K562 (cell line): ENCODE data around the gene TMEM178A. TPM values are rescaled to one million over a fixed set of nuclear protein-coding genes. Genes with fewer than 3 reads are reported as not detected.

Source experiments
- ATAC-seq: fragments of 200-7000 bp; cut with Tn5 transposase; 3 replicates; pipeline ENCODE4 v1.9.1; 2020; ENCODE audit warnings: moderate library complexity
- BruUV-seq: library from RNA; stranded (reverse); fragments of 400-500 nt; replicated peaks from 2 replicates; lab custom pipeline; 2021; lab: Mats Ljungman, UMichigan
- CTCF ChIA-PET: fragments of 300-600 bp; formaldehyde crosslinking; extraction: SDS; loops from one replicate; lab custom pipeline; 2021; ENCODE audit warnings: low intra/inter-chr PET ratio; lab: Yijun Ruan, JAX
- POLR2A ChIA-PET: fragments of 300-600, 350-650 bp; sonication (Branson Sonifier 250); formaldehyde crosslinking; extraction: SDS; loops from one replicate; lab custom pipeline; 2021; ENCODE audit warnings: antibody characterized with exemption, inconsistent platforms; lab: Yijun Ruan, JAX
- DNase-seq, 4 experiments: peaks; one replicate each; pipeline versions ENCODE4 v3.0.0 to v3.0.0-alpha.2; 2011 to 2018; ENCODE audit warnings: low spot score in 3 of 4, mixed read lengths in 3 of 4; ENCODE audit errors: extremely low read depth in 1 of 4
- FAIRE-seq: peaks from 2 replicates; lab custom pipeline; 2011; peaks lifted over from hg19 to GRCh38; lab: Jason Lieb, UNC
- H2AFZ ChIP-seq: 2 replicates; pipeline ENCODE4 v1.6.0; 2011; ENCODE audit warnings: low read depth, low read length, control low read depth, inconsistent platforms
- H3K27ac ChIP-seq: fragments of 200-600 bp; 3 replicates; pipeline ENCODE4 v1.8.0; 2011; ENCODE audit warnings: low read depth, mild to moderate bottlenecking, control low read depth, inconsistent platforms, low read length, moderate library complexity, mixed read lengths; ENCODE audit errors: extremely low read depth
- H3K27me3 ChIP-seq, 2 experiments: fragments of 300-600 bp in 1 of 2; 2 replicates in 1 of 2; 3 replicates in 1 of 2; pipeline versions ENCODE4 v1.6.0 to v1.8.0; 2011; ENCODE audit warnings: inconsistent platforms in 2 of 2, low read length in 2 of 2, mild to moderate bottlenecking in 1 of 2, mixed read lengths in 1 of 2, moderate library complexity in 1 of 2; ENCODE audit not compliant: control insufficient read depth in 2 of 2, insufficient read depth in 2 of 2
- H3K36me3 ChIP-seq: fragments of 300-600 bp; 3 replicates; pipeline ENCODE4 v1.8.0; 2011; ENCODE audit warnings: mild to moderate bottlenecking, low read length, inconsistent platforms; ENCODE audit not compliant: control insufficient read depth, insufficient read depth
- H3K4me1 ChIP-seq, 2 experiments: fragments of 200-600 bp in 1 of 2; replicated peaks in 1 of 2; 2 replicates in 1 of 2; 3 replicates in 1 of 2; pipeline versions ENCODE4 v1.5.1 to v1.8.0; 2011; ENCODE audit warnings: inconsistent platforms in 2 of 2, low read length in 2 of 2, mild to moderate bottlenecking in 1 of 2, mixed read lengths in 1 of 2, moderate library complexity in 1 of 2; ENCODE audit not compliant: control insufficient read depth in 2 of 2, insufficient read depth in 2 of 2
- H3K4me2 ChIP-seq: 2 replicates; pipeline ENCODE4 v1.6.1; 2011; ENCODE audit warnings: low read length, control low read depth, inconsistent platforms, mixed read lengths; ENCODE audit not compliant: insufficient read depth
- H3K4me3 ChIP-seq: fragments of 200-600 bp; sonication (generic), shearing (Covaris generic); 2 replicates; pipeline ENCODE4 v1.5.1; 2016; ENCODE audit warnings: control low read depth, inconsistent platforms
- H3K79me2 ChIP-seq: fragments of 200-600 bp; 3 replicates; pipeline ENCODE4 v1.8.0; 2011; ENCODE audit warnings: low read length, inconsistent platforms; ENCODE audit not compliant: control insufficient read depth, insufficient read depth
- H3K9ac ChIP-seq, 2 experiments: 2 replicates each; pipeline versions ENCODE4 v1.6.0 to v1.6.1; 2011; ENCODE audit warnings: low read depth in 2 of 2, low read length in 2 of 2, control low read depth in 1 of 2, inconsistent platforms in 1 of 2, mild to moderate bottlenecking in 1 of 2, mixed read lengths in 1 of 2; ENCODE audit not compliant: insufficient read depth in 1 of 2
- H3K9me1 ChIP-seq: one replicate; pipeline ENCODE4 v1.6.0; 2011; ENCODE audit warnings: inconsistent platforms, mild to moderate bottlenecking, low read length, moderate library complexity; ENCODE audit not compliant: control insufficient read depth, insufficient read depth
- H3K9me3 ChIP-seq: replicated peaks from 2 replicates; pipeline ENCODE4 v1.5.1; 2011; ENCODE audit warnings: low read depth, low read length, inconsistent platforms; ENCODE audit not compliant: control insufficient read depth, insufficient read depth
- H4K20me1 ChIP-seq: replicated peaks from 2 replicates; pipeline ENCODE4 v1.6.1; 2011; ENCODE audit warnings: low read length, inconsistent platforms, mixed read lengths; ENCODE audit not compliant: control insufficient read depth, insufficient read depth
- ATF1 ChIP-seq, 2 experiments: fragments of 450-650 bp in 1 of 2; IDR thresholded peaks; 2 replicates each; pipeline ENCODE4 v1.6.1; 2016; ENCODE audit warnings: missing compliant biosample characterization in 1 of 2, missing genetic modification characterization in 1 of 2
- BACH1 ChIP-seq: fragments of 200-800 bp; sonication (Bioruptor generic); IDR thresholded peaks from 2 replicates; pipeline ENCODE4 v1.6.1; 2016; ENCODE audit warnings: missing genetic modification characterization, missing compliant biosample characterization
- BRD4 ChIP-seq: fragments of 200-600 bp; sonication (generic); IDR thresholded peaks from 2 replicates; pipeline ENCODE4 v1.6.1; 2017; ENCODE audit warnings: inconsistent platforms
- EP400 ChIP-seq: fragments of 450-650 bp; IDR thresholded peaks from 2 replicates; pipeline ENCODE4 v1.6.1; 2017; ENCODE audit warnings: antibody characterized with exemption, mild to moderate bottlenecking, moderate library complexity
- KAT2B ChIP-seq: IDR thresholded peaks from one replicate; pipeline ENCODE4 v1.6.1; 2012; ENCODE audit warnings: low read depth, mild to moderate bottlenecking, control low read depth, inconsistent platforms, low read length, moderate library complexity
- MAFF ChIP-seq: IDR thresholded peaks from 2 replicates; pipeline ENCODE4 v1.6.1; 2012; ENCODE audit warnings: low read length, improper control_type of control experiment
- RBM15 ChIP-seq: fragments of 200-400 bp; formaldehyde crosslinking; IDR thresholded peaks from 2 replicates; pipeline ENCODE4 v1.6.1; 2018; ENCODE audit warnings: mild to moderate bottlenecking, low read length, moderate library complexity; ENCODE audit not compliant: insufficient read depth
- SOX6 ChIP-seq: fragments of 450-650 bp; IDR thresholded peaks from 2 replicates; pipeline ENCODE4 v1.6.1; 2014; ENCODE audit warnings: mild to moderate bottlenecking
- SREBF2 ChIP-seq: sonication (generic); formaldehyde crosslinking; IDR thresholded peaks from 2 replicates; pipeline ENCODE4 v1.4.0; 2020; ENCODE audit warnings: mild to moderate bottlenecking, missing genetic modification reagents
- TGIF2 ChIP-seq: sonication (generic); formaldehyde crosslinking; IDR thresholded peaks from 2 replicates; pipeline ENCODE4 v1.8.1; 2022; ENCODE audit warnings: mild to moderate bottlenecking, missing genetic modification reagents, moderate library complexity
- ZNF12 ChIP-seq: sonication (generic); formaldehyde crosslinking; IDR thresholded peaks from 2 replicates; pipeline ENCODE4 v1.4.0; 2020; ENCODE audit warnings: mild to moderate bottlenecking, missing genetic modification reagents
- ZNF717 ChIP-seq: fragments of 250-450 bp; sonication (Bioruptor Pico); IDR thresholded peaks from 2 replicates; pipeline ENCODE4 v1.5.0; 2021
- WGBS: fragments of 100-300 bp; shearing (Covaris generic); methylation state at CpG from one replicate; pipeline ENCODE4 v1.1.6; 2016; ENCODE audit warnings: low coverage, mixed read lengths; ENCODE audit not compliant: insufficient coverage; ENCODE audit errors: missing lambda C conversion rate; 5-methylcytosine and 5-hydroxymethylcytosine counted together
- in situ Hi-C: fragments of 300-500 bp; cut with MboI; formaldehyde crosslinking; loops from 4 replicates; pipeline ENCODE4 v1.15.0; 2018; ENCODE audit warnings: inconsistent platforms, mixed read lengths
- intact Hi-C: fragments of 100-400 bp; cut with micrococcal nuclease; formaldehyde crosslinking; loops from 2 replicates; pipeline ENCODE4 v1.14.2; 2022
- polyA plus RNA-seq, 8 experiments: library from polyadenylated mRNA; depleted of rRNA in 4 of 8; stranded (reverse) in 5 of 8; unstranded in 3 of 8; fragments of >200 nt; fragmentation: Nextera tagmentation in 2 of 8; fragmentation: Illumina TruSeq in 1 of 8; extraction: Ambion mirVana in 2 of 8; extraction: Trizol in 1 of 8; gene quantifications; 2 replicates each; pipeline versions ENCODE4 v1.2.1 to v1.2.3, GENCODE V29; 2011 to 2014; ENCODE audit warnings: inconsistent platforms in 1 of 8, missing spikeins in 1 of 8
- total RNA-seq, 7 experiments: library from RNA; depleted of rRNA in 6 of 7; stranded (reverse); fragments of >200 nt in 6 of 7; fragmentation: Illumina TruSeq in 2 of 7; extraction: Trizol in 2 of 7; gene quantifications; 2 replicates each; pipeline versions ENCODE4 v1.2.1 to v1.2.3, GENCODE V29; 2011 to 2021; ENCODE audit warnings: low replicate concordance in 1 of 7

TMEM178A gene
- total and polyA plus RNA-seq, 9 of the 15 experiments (the other 6 are each of a cell fraction or from before 2014, with no cell fraction given) = 0.04 to 0.17 TPM; not detected in 7

DNA sequence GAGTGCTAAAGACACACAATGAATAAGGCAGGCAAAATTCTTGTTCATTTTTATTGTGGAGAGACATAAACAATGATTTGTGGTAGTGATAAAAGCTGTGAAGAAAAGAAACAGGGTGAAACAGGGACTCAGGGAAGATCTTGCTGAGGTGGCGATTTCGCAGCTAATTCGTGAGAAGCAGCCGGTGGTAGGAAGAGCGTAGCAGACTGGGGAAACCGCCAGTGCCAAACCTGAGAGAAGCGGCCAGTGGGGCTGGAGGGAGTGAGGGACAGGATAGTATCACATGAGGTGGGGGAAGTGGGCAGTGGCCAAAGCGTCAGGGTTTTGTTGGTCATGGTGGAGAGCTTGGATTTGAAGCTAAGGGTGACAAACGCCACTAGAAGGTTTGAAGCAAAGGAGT, 42.3 kb downstream of the TMEM178A start (continued):
- TF ChIP-seq KAT2B = no peak

DNA sequence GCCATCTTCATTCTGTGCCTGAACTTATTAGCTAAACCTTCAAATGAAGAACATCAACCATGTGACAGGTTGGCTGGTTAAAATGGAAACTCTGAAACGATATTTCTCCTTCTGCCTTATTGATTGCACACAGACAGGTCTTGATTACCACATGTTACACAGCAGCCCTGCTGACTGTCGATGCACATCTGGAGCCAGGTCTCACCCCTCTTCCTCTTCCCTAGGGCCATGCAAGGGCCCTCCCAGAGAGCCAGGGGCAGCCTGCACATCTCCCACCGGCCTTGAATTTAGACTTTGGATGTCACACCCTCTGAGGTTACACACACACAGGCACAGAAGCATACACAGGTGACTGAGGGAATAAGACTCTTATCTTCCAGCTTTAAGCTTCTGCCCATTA, 45.1 kb downstream of the TMEM178A start:
- H3K4me3 ChIP-seq = no peak overlapping the region
- H3K9me1 ChIP-seq = no peaks in the 10 kb centered on the region
- H3K27me3 ChIP-seq = peaks cover 12 to 25% of the 10 kb centered on the region in 2 experiments; a peak in 4 of 5 replicates
- in situ Hi-C loops = no loop called here
- 0% methylated on average over 3 of the region's 3 CpGs for WGBS
- no peak for FAIRE-seq
- H3K4me2 ChIP-seq = no peak overlapping the region
- peaks cover 1% of the 10 kb centered on the region for H3K9me3 ChIP-seq
- H3K4me1 ChIP-seq = no peaks in the 10 kb centered on the region
- ChIA-PET CTCF (no interaction called here), POLR2A (no interaction called here)
- H4K20me1 ChIP-seq = no peaks in the 10 kb centered on the region
- intact Hi-C loops = no loop called here
- no peak overlapping the region for H3K9ac ChIP-seq
- no peak for DNase-seq
- no TSS peak for BruUV-seq
- TF ChIP-seq ATF1 (CRISPR knock-in tag; IDR thresholded peaks at IDR 0.05) (no peak), ATF1 (tag; IDR thresholded peaks at IDR 0.05) (no peak), ZNF12 (CRISPR knock-in tag) (no peak), EP400 (no peak), SREBF2 (CRISPR knock-in tag) (no peak), BACH1 (tag) (no peak), RBM15 (no peak), MAFF (no peak), BRD4 (no peak), SOX6 (no peak), ZNF717 (no peak), TGIF2 (CRISPR knock-in tag) (no peak)
- TF ChIP-seq, all 486 proteins: peak for 0
- no peak overlapping the region for H2AFZ ChIP-seq
- H3K79me2 ChIP-seq = no peaks in the 10 kb centered on the region
- no peak for ATAC-seq
- H3K36me3 ChIP-seq = no peaks in the 10 kb centered on the region
- no peak overlapping the region for H3K27ac ChIP-seq
